HG02678 (cell line): Measurements from ENCODE around the gene IBSP.

Source experiments
- ATAC-seq: cut with Tn5 transposase; IDR thresholded peaks from one replicate; pipeline ENCODE4 v1.9.1; 2021; ENCODE audit warnings: mild to moderate bottlenecking, moderate library complexity; ENCODE audit not compliant: unreplicated experiment

IBSP gene

GRCh38 chr4:87835743-87836142, 36.4 kb downstream of the IBSP start:
- ATAC-seq: no peak

GRCh38 chr4:87838205-87838604, 38.9 kb downstream of the IBSP start:
- no peak for ATAC-seq

GRCh38 chr4:87838890-87839591, 39.7 kb downstream of the IBSP start:
- ATAC-seq: peak; percentile 83

GRCh38 chr4:87839592-87839946, 40.2 kb downstream of the IBSP start:
- ATAC-seq: no peak

- ATAC-seq: no peak
Observed at GRCh38 chr4:87840149-87840548, 40.8 kb downstream of the IBSP start.

- no peak for ATAC-seq
Observed at GRCh38 chr4:87843936-87844335, 44.6 kb downstream of the IBSP start.

GRCh38 chr4:87844452-87844851, 45.1 kb downstream of the IBSP start:
- no peak for ATAC-seq

GRCh38 chr4:87846226-87846625, 46.9 kb downstream of the IBSP start:
- ATAC-seq: no peak

GRCh38 chr4:87848622-87849351, 49.4 kb downstream of the IBSP start:
- peak; percentile 92 for ATAC-seq

- ATAC-seq: no peak
Observed at GRCh38 chr4:87849612-87850011, 50.3 kb downstream of the IBSP start.

- ATAC-seq: no peak
Observed at GRCh38 chr4:87851332-87851731, 52.0 kb downstream of the IBSP start.

- no peak for ATAC-seq
Observed at GRCh38 chr4:87851953-87852352, 52.6 kb downstream of the IBSP start.

GRCh38 chr4:87853108-87853507, 53.8 kb downstream of the IBSP start:
- ATAC-seq: no peak

- no peak for ATAC-seq
Observed at GRCh38 chr4:87853891-87854290, 54.5 kb downstream of the IBSP start.

- ATAC-seq: no peak
Observed at GRCh38 chr4:87855559-87855958, 56.2 kb downstream of the IBSP start.

- ATAC-seq: no peak
Observed at GRCh38 chr4:87856816-87857215, 57.5 kb downstream of the IBSP start.

GRCh38 chr4:87857789-87858188, 58.4 kb downstream of the IBSP start:
- no peak for ATAC-seq
